Posterior cingulate gyrus (tissue), 11 donors: ENCODE measurements around the gene AK1.
"Not testable (repeated sequence)": the region's sequence is repeated elsewhere in the genome, so short reads cannot be mapped to it uniquely, and the experiment has no call there.

Experiments
- DNase-seq, 10 donors: peaks; one replicate each; pipeline versions ENCODE4 v3.0.0 to v3.0.0-alpha.2; 2020 to 2021; ENCODE audit warnings: mixed read lengths in 3 of 10
- intact Hi-C: fragments of 100-400 bp; cut with DNase I; formaldehyde crosslinking; loops from one replicate; pipeline ENCODE4 v1.15.1; 2023

AK1 gene

DNA sequence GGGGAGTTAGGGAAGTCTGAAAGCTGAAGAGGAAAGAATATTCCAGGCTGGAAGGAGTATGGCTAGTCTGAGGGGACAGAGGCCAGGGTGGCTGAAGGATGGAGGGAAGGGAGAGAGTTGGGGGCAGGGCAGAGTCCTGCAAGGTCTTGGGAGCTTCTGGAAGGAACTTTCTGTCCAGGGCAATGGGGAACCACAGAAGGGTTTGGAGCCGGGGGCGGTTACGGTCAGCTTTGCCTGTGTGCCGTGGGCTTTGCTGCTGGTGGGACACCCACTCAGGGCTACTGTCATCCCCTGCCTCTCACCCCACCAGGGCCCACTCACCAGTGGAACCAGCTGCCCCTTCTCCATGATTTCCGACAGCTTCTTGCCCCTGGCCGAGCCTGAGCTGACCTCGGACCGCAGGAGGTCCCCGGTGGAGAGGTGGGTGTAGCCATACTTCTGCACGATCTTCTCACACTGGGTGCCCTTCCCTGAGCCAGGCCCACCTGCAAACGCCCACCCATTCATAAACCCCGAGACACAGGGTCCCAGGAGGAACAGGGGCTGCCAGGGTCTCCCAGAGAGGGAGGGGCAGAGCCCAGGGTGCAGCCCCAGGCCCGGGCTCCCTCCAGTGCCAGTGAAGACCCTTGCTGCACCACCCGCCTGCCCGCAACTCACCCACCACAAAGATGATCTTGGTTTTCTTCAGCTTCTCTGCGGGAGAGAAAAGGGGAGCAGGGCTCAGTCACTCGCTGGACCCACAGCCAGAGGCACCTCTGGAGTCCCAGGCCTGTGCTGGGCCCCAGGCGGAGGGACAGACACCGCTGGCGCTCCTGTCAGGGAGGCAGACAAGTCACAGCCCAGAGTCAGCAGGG, 4.9 kb downstream of the AK1 start:
- no peak for DNase-seq
- intact Hi-C loops = loop anchor here (10.0 kb wide), 1 partner anchor 68 kb away; the partner anchor contains the start of gene FPGS

DNA sequence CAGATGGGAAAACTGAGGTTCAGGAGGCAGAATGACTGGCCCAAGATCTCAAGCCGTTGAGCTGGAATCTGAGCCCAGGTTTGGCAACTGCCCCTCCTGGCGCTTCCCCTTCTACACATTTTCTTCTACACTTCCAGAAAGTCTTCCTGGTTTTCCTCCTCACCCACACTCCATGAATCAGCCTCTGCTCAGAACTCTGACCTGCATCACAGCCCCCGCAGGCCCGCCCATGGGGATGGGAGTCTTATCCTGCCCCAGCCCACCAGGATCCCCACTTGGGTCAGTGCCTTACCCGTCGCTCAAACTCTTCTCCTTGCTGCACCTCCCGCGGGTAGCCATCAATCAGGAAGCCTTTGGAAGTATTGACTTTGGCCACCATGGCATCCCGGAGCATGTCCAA, 5.9 kb downstream of the AK1 start:
- intact Hi-C loops = loop anchor here (10.0 kb wide), 1 partner anchor 67 kb away; the partner anchor contains the start of gene FPGS
- peak in 1 of 10 donors; percentile 67 for DNase-seq

DNA sequence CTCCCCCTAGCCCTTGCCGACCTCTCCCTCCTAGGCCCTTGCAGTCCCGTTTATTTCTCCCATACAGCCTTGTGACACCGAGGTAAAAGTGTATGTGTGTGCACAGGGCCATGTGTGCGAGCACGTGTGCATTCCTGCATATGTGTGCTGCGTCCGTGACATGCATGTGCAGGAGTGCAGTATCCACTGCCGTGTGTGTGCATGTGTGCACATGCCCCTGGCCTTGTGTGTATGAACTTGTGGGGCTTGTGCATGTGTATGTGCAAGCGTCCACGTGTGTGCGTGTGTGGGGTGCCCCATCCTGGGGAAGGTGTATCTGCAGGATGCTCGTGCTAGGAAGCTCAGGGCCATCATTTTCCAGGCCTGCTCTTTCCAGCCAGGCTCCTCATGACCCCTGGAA, 6.6 kb downstream of the AK1 start:
- peak in 1 of 10 donors; percentile 54 for DNase-seq
- intact Hi-C loops = loop anchor here (10.0 kb wide), 1 partner anchor 66 kb away; the partner anchor contains the start of gene FPGS

DNA sequence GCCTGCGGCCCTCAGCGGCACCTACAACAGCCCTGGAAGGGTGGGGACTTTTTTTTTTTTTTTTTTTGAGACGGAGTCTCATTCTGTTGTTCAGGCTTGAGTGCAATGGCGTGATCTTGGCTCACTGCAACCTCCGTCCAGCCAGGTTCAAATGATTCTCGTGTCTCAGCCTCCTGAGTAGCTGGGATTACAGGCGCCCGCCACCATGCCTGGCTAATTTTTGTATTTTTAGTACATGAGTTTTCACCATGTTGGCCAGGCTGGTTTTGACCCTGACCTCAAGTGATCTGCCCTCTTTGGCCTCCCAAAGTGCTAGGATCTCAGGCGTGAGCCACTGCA, 7.4 kb downstream of the AK1 start:
- DNase-seq = not testable (repeated sequence)
- intact Hi-C loops = loop anchor here (10.0 kb wide), 1 partner anchor 65 kb away; the partner anchor contains the start of gene FPGS

DNA sequence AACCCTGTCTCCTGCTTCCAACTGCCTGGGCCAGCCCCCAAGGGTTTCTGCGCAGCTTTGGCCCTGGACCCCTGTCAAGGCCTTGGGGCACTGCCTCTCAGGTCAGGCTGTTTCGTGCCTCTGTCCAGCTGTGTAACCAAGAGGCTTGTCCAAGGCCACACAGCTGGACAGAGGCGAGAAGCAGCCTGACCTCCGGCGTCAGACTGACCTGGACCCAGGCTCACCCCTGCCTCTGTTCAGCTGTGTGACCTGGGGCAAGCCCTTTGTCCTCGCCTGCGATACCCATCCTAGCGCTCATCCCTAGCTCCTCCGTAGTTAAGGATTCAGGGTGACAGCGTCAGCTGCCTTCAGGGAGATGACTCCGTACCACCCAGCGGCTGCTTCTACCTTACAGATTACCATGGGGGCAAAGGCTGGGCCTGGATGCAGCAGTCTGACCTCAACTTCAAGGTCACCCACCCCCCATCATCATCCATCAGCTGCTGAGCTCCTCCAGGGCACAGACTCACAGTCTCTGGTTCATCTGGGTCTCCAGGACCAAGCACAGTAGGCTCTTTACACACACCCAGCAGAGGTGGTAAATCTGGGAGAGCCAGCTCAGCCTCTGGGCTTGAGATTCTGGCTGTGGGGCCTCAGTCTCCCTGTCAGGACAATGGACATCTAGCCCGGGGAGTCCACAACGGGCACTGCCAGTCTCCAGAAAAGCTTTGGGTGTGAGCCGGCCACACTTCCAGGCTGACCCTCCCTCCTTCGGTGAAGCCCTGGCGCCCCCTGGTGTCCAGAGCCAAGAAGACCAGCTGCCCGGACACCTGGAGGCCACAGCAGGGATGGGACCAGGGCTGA, 7.9 kb downstream of the AK1 start:
- peak; percentile 69 to 97 (median 86) for DNase-seq
- intact Hi-C loops = loop anchor here (10.0 kb wide), 1 partner anchor 65 kb away; the partner anchor contains the start of gene FPGS

DNA sequence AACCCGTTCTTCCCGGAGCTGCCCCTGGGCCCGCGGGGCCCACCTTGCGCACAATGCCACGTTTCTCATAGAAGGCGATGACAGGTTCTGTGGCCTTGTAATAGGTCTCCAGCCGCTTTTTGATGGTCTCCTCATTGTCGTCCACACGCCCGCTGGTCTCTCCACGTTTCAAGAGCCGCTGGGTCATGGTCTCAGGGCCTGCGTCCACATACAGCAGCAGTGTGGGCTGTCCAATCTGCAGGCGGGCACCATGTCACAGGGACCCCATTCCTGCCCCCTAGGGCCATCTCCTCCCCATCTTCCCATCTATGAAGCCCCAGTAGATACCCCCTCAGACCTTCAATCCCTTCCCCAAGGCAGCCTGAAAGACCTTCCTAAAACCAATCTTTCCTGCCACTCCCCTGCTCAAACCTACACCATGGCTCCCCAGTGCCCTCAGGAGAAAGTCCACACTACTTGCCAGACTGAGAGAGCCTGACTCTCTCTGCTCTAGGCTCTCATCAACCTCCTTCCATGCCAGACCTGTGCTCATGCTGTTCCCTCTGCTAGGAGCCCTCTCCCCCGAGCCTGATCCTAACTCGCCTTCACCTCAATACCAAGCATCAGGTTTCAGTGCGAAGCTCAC, 9.1 kb downstream of the AK1 start:
- intact Hi-C loops = no loop called here
- peak in 1 of 10 donors; percentile 67 for DNase-seq

DNA sequence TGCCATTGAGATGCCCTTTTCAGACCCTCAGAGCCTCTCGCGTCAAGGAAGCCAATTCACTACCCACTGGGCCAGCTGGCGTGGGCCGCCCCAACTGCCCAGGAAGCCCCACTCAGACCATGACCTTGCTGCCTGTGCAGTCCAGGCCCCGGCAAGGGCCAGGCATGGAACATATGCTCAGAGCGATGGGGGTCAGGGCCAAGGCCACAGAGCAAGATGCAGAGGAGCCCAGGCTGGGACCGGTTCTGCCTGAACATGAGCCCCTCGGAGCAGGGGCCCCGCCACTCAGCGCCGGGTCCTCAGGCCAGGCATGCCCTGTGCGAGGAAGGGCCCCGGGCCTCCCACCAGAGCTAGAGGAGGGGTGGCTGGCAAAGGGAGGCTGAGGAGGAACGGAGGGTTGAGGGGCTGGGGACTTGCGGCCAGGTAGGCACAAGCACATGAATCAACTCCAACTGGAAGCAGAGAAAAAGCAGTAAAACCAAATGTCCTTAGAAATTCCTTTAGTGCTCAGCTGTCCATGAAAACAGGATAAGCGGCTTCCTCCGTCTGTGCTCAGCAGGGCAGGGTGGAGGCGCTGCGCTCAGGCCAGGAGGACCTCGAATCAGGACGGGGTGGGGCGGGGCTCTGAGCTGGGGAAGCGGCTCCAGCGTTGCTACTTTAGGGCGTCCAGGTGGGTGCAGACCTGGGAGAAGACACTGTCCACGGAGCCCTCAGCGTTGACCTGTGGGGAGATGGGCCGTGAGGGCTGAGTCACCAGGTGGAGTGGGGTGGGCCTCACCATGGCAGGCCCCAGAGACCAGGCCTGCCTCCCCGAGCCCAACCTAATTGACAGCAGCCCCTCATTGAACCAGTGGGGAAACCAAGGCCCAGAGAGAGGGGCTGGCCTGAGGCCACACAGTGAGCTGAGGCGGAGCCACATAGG, 9.9 kb downstream of the AK1 start:
- peak in 1 of 10 donors; percentile 68 for DNase-seq
- intact Hi-C loops = no loop called here

DNA sequence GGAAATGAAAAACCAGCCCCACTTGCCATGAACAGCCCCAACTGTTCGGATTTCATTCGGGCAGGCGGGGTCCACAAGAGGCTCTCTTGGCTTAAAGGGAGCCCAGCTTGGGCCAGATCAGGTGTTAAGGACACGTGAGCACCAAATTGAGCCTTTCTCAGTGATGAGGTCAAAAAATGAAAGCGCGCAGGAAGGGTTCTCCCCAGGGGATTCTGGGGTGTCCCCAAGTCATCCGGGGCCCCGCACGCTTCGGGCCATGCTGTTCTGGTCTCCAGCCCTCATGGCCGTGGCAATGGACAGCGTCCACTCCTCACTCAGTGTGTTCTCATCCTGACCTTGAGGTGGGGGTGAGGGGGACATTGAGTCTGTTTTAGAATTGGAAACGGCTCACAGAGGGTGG, 10.9 kb downstream of the AK1 start:
- intact Hi-C loops = no loop called here
- peak in 1 of 10 donors; percentile 63 for DNase-seq

DNA sequence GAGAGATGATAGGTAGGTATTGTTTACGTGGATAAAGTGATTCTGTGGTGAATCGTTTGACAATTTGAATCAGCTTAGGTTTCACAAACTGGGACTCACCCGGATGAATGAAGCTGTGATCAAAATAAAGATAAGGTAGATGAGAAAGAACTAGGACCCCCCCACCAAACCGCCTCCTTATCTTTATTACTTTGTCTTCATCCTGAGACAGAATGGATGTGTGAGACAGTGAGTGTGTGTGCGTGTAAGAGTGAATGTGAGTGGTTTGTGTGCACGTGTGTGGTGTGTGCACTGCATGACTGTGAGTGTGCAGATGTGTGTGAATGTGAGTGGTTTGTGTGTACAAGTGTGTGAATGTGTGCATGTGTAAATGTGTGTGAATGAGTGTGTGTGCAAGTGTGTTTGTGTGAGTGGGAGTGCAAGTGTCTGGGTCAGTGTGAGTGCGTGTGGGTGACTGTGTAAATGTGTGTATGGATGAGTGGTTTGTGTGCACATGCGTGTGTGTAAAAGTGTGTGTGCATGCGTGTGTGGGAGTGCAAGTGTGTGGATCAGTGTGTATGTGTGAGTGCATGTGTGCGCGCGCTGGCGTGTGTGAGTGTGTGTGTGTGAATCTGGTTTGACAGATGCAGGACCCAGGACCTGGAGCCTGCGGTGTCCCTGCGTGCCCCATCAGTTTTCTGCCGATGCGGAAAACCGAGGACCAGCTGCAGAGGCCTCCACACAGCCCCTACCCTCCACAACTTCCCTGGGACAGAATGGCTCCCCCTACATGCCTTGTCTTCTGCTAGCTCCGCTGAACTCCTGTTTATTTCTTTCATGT, 11.6 kb downstream of the AK1 start:
- peak in 1 of 10 donors; percentile 78 for DNase-seq
- intact Hi-C loops = no loop called here

DNA sequence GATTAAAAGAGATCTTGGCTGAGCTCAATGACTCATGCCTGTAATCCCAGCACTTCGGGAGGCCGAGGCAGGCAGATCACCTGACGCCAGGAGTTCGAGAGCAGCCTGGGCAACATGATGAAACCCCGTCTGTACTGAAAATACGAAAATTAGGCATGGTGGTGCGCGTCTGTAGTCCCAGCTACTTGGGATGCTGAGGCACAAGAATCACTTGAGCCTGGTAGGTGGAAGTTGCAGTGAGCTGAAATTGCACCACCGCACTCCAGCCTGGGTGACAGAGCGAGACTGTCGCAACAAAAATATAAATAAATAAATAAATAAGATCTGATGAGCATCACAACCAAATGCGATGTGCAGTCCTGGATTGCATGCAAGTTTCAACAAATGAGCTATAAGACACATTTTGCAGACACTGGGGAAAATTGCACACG, 14.3 kb downstream of the AK1 start:
- no peak for DNase-seq
- intact Hi-C loops = no loop called here

DNA sequence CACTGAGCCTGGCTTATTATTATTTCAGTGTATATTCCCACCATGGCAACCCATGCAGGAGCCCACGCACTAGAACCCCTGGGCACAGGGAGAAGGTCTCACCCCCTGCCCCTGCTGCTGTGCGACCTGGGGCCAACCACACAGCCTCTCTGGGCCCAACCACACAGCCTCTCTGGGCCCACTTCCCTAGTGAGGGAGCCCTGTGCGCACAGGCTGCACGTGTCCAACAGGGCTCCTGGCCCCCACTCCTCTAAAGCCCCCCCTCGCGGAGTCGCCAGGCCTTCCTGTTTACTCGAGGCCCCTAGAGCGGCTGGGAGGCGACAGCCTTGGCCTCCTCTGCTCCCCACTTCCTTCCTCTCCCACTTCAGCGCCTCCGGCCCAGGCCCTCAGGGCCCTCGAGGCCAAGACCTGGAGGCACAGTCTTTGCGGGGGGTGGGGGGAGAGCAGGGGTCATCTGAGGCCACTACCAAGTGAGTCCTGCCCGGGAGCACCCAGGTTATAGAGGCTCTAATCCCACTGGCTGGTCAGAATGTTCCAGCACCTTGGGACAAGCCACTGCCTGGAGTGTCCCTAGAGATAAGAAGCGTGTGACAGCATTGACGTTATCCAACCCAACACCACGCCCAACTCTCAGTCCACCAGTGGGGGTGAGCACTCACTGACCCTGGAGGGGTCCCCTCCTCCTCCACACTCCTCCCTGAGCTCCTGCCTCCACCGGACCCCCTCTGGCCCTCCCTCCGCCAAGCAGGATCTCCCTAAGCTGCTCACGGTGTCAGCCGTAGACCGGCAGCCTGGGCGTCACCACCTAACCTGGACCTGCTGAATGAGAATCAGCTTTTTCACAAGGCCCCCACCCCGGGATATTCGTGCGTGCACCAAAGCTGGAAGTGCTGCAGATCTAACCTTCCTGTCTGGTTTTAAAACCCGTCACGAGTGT, 15.1 kb downstream of the AK1 start:
- intact Hi-C loops = no loop called here
- DNase-seq = peak in 4 of 10 donors; percentile 30 to 90 (median 36)

DNA sequence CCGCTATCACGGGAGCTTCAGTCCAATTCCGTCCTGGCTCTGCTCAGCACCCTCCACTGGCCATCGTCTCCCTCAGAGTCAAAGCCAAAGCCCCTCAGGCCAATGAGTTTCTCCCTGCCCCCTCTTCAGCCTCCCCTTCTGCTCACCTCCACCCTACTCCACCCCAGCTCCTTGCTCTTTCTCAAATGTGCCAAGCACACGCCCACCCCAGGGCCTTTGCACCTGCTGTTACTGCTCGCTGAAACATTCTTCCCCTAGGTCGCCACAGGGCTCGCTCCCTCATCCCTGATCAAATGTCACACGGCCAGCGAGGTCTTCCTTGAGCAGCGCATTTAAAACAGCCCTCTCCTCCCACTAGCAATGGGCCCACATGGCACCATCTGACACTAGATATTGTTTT, 16.7 kb downstream of the AK1 start:
- intact Hi-C loops = no loop called here

DNA sequence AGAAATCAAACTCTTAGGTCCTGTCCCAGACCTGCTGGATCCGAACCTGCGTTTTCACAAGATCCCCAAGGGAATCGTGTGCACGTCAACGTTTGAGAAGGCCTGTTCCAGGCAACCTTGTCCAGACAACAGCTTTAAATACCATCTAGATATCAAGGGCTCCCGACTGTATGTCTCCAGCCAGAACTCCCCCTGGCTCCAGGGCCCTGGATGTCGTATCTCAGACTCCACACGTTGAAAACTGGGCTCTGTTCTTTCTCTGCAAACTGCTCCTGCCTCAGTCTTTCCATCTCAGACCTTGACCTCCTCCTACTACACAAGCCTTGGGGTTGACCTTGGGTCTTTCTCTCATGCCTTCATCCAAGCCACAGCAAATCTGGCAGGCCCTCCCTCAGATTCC, 17.2 kb downstream of the AK1 start:
- intact Hi-C loops = no loop called here
- DNase-seq = no peak

More for the DNA sequence above, 16.7 kb downstream of the AK1 start:
- DNase-seq = no peak

DNA sequence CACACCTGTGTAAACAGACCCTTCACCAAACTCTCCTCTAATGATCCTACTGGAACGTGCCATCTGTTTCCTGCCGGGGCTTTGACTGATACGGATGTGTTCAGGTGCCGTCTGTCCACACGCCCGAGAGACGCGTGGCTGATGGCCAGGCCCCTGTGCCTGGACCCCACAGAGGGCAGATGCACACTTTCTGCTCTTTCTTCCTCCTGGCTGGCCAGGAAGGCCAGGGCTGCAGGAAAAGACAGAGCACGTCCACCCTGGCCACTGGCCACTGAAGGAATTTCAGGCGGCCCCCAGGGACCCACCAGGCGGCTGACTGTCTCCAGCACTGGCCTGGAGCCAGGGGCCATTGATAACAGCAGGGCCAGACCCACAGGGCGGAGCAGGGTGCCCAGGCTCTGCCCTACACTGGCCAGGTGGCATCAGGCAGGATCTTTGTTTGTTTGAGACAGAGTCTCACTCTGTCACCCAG, 19.4 kb downstream of the AK1 start:
- no peak for DNase-seq
- intact Hi-C loops = no loop called here

DNA sequence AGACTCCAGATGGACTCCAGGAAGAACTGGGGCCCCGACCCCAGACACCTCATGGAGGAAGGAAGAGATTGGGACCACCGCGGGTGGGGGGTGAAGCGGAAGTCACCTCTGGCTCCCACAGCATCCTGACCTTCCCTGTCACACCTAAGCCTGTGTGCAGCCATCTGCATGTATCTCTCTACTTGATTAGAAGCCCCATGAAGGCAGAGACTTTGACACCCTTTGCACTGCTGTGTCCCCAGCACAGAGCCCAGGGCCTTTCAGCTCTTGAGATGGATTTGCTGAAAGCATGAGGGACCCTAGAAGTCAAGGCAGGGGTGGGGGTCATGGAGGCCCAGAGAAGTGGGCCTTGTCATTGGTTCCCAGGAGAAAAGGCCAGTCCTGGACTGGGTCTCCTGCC, 20.2 kb downstream of the AK1 start:
- intact Hi-C loops = no loop called here
- no peak for DNase-seq

DNA sequence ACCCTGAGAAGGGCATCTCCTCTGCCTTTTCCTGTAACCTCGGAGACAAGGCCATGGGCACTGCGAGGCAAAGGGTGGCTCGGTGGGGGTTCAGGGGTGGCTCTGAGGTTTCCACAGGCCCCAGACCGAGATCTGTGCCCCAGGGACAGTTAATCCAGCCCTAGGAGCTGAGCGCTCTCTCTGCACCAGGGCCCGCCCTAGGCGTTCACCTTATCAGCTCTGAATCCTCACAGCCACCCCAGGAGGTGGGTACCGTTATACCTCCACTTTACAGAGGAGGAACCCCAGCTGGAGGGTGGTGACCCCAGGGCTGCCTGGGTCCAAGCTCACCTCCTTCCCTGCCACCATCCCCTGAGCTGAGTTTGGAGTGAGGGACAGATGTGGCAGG, 20.8 kb downstream of the AK1 start:
- intact Hi-C loops = no loop called here

DNA sequence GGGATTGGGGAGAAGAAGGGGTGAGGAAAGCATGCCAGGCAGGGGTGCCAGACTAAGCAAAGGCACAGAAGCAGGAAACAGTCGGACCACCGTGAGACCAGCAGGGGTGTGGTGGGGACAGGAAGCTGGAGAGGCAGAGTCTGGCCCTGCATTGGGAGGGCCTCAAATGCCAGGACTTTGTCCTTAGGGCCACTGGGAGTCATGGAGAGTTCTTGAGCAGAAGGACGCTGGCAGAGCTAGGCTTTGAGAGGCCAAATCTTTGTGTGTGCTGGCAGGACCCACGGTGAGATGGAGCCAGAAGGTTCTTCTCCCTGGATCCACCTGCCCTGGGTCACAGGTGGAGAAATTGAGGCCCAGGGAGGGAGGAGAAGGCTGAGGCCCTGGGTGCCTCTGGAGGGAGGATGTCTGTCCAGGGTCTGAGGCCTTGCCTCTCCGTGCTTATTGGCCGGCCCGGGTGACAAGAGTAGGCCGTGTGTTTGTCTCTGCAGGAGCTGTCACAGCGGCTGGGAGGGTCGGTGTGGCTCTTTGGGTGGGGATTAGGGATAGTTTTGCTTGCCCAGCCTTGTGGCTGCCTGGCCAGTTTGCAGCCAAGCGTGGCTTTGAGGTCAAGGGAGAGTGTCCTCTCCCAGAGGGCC, 21.3 kb downstream of the AK1 start:
- no peak for DNase-seq
- intact Hi-C loops = no loop called here

More for the DNA sequence above, 20.8 kb downstream of the AK1 start:
- DNase-seq = no peak
